Trophoblast cell (in vitro differentiated cells and primary cell): ENCODE data around the gene VSIR.

Source experiments
- DNase-seq, 2 donors: peaks; one replicate each; pipeline ENCODE4 v3.0.0-alpha.2; 2016
- H2AFZ ChIP-seq: 2 replicates; pipeline ENCODE4 v1.6.1; 2013; ENCODE audit warnings: low read length, moderate library complexity, mild to moderate bottlenecking; ENCODE audit not compliant: insufficient read depth, poor library complexity
- H2AK5ac ChIP-seq: 2 replicates; pipeline ENCODE4 v1.6.1; 2013; ENCODE audit warnings: mild to moderate bottlenecking, low read length
- H2BK120ac ChIP-seq: 2 replicates; pipeline ENCODE4 v1.6.1; 2013; ENCODE audit warnings: low read length, mild to moderate bottlenecking, moderate library complexity; ENCODE audit not compliant: insufficient read depth, poor library complexity
- H2BK12ac ChIP-seq: 2 replicates; pipeline ENCODE4 v1.6.1; 2013; ENCODE audit warnings: mild to moderate bottlenecking, low read length, moderate library complexity
- H2BK5ac ChIP-seq: 2 replicates; pipeline ENCODE4 v1.6.1; 2013; ENCODE audit warnings: low read length, low read depth, moderate library complexity, mild to moderate bottlenecking; ENCODE audit not compliant: poor library complexity
- H3K14ac ChIP-seq: 2 replicates; pipeline ENCODE4 v1.6.1; 2013; ENCODE audit warnings: mild to moderate bottlenecking, low read length
- H3K18ac ChIP-seq: 2 replicates; pipeline ENCODE4 v1.6.1; 2013; ENCODE audit warnings: mild to moderate bottlenecking, low read length
- H3K23ac ChIP-seq: 2 replicates; pipeline ENCODE4 v1.6.1; 2013; ENCODE audit warnings: low read length
- H3K27ac ChIP-seq: 2 replicates; pipeline ENCODE4 v1.5.1; 2013; ENCODE audit warnings: low read depth, mild to moderate bottlenecking, inconsistent platforms, low read length, moderate library complexity
- H3K27me3 ChIP-seq: 2 replicates; pipeline ENCODE4 v1.6.1; 2013; ENCODE audit warnings: inconsistent platforms, mild to moderate bottlenecking, low read length, moderate library complexity; ENCODE audit not compliant: insufficient read depth
- H3K36me3 ChIP-seq, 2 experiments: 1 replicate in 1 of 2; 2 replicates in 1 of 2; pipeline ENCODE4 v1.6.1; 2013; ENCODE audit warnings: low read length in 2 of 2, mild to moderate bottlenecking in 2 of 2, moderate library complexity in 1 of 2; ENCODE audit not compliant: insufficient read depth in 2 of 2, control insufficient read depth in 1 of 2
- H3K4ac ChIP-seq: 2 replicates; pipeline ENCODE4 v1.6.1; 2013; ENCODE audit warnings: low read depth, mild to moderate bottlenecking, low read length, moderate library complexity
- H3K4me1 ChIP-seq, 2 experiments: 1 replicate in 1 of 2; 2 replicates in 1 of 2; pipeline ENCODE4 v1.6.1; 2013; ENCODE audit warnings: low read length in 2 of 2, mild to moderate bottlenecking in 2 of 2, moderate library complexity in 1 of 2; ENCODE audit not compliant: insufficient read depth in 2 of 2, control insufficient read depth in 1 of 2
- H3K4me2 ChIP-seq: 2 replicates; pipeline ENCODE4 v1.6.1; 2013; ENCODE audit warnings: inconsistent platforms, mild to moderate bottlenecking, low read length, moderate library complexity
- H3K4me3 ChIP-seq: 2 replicates; pipeline ENCODE4 v1.5.1; 2013; ENCODE audit warnings: mild to moderate bottlenecking, low read depth, low read length, inconsistent platforms
- H3K79me1 ChIP-seq: one replicate; pipeline ENCODE4 v1.6.1; 2013; ENCODE audit warnings: low read length
- H3K79me2 ChIP-seq: 2 replicates; pipeline ENCODE4 v1.6.1; 2013; ENCODE audit warnings: low read length, mild to moderate bottlenecking; ENCODE audit not compliant: control insufficient read depth, insufficient read depth, poor library complexity
- H3K9ac ChIP-seq: 2 replicates; pipeline ENCODE4 v1.6.1; 2013; ENCODE audit warnings: mild to moderate bottlenecking, low read length
- H3K9me3 ChIP-seq: 2 replicates; pipeline ENCODE4 v1.6.1; 2013; ENCODE audit warnings: low read depth, mild to moderate bottlenecking, control low read depth, inconsistent platforms, low read length; ENCODE audit not compliant: insufficient read depth
- H4K12ac ChIP-seq: 2 replicates; pipeline ENCODE4 v1.6.1; 2013; ENCODE audit warnings: low read depth, mild to moderate bottlenecking, low read length, moderate library complexity
- H4K8ac ChIP-seq: 2 replicates; pipeline ENCODE4 v1.6.1; 2013; ENCODE audit warnings: low read depth, mild to moderate bottlenecking, low read length, moderate library complexity
- H4K91ac ChIP-seq: one replicate; pipeline ENCODE4 v1.6.1; 2013; ENCODE audit warnings: low read depth, mild to moderate bottlenecking, low read length, moderate library complexity
- WGBS: extraction: QIAGEN DNeasy Blood & Tissue Kit; methylation state at CpG from one replicate; pipeline ENCODE4 v1.1.7; 2013; ENCODE audit warnings: missing lambda C conversion rate; ENCODE audit not compliant: insufficient read length, insufficient coverage; ENCODE audit errors: extremely low coverage; 5-methylcytosine and 5-hydroxymethylcytosine counted together

Gene VSIR

GRCh38 chr10:71765176-71765904 lies 8.0 kb downstream of the VSIR start:
- Histone ChIP-seq H3K4ac (no peak overlapping the region), H3K23ac (no peak overlapping the region), H3K27ac (no peak overlapping the region), H3K36me3 (no peaks in the 10 kb centered on the region), H4K12ac (no peak overlapping the region), H4K8ac (no peak overlapping the region), H2AFZ (peak overlapping the region; percentile 43), H3K4me3 (no peak overlapping the region), H3K9ac (no peak overlapping the region), H3K18ac (peak overlapping the region; percentile 65), H3K14ac (peak overlapping the region; percentile 78), H2BK12ac (peak overlapping the region; percentile 75), H3K27me3 (no peaks in the 10 kb centered on the region), H2BK5ac (no peak overlapping the region), H3K79me1 (peaks cover 18% of the 10 kb centered on the region), H3K9me3 (peaks cover 3% of the 10 kb centered on the region), H3K4me1 (peaks cover 31 to 32% of the 10 kb centered on the region in 2 experiments), H2AK5ac (peak overlapping the region; percentile 75), H2BK120ac (peak overlapping the region; percentile 80), H4K91ac (peak overlapping the region; percentile 25), H3K79me2 (peaks cover 2% of the 10 kb centered on the region), H3K4me2 (no peak overlapping the region)
- DNase-seq = peak; percentile 87 to 93
- no CpG with 5 or more reads among the region's 8 CpGs for WGBS

DNA sequence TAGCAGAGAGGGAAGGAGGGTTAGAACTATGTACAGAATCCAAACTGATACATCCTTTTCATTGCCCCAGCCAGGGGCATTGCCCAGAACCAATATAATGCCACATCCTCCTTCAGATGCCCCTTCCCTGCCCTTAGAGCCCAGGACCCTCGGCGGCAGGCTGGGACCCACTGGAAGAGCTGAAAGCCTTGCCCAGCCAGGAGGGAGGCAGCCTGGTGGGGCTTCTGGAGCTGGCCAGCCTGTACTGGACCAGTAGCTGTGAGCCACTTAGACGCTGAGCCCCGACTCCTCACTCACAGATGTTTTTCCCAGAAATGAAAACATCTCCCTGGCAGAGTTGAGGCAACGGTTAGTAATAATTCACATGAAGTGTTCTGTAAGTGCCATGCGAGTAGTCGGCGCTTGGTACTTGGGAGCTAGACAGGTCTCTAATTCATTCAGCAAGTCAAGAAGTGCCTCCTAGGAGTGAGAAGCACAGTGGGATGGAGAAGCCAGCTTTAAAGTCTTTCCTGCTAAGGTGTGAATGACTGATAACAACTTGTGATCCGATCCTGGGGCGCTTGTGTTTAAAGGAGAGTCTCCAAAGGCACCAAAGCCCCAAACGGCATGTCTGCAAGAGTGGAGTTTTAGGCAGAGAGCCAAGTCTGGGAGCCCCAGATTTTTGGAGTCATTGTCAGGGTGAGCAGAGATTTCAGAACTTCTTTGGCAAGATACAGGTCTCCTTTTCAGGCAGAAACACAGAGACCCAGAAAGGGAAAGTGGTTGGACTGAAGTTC lies 9.8 kb downstream of the VSIR start:
- Histone ChIP-seq H3K79me1 (peaks cover 18% of the 10 kb centered on the region), H3K18ac (no peak overlapping the region), H3K4ac (no peak overlapping the region), H2BK120ac (no peak overlapping the region), H3K36me3 (no peaks in the 10 kb centered on the region), H3K9me3 (peaks cover 3% of the 10 kb centered on the region), H2BK5ac (no peak overlapping the region), H4K8ac (no peak overlapping the region), H4K91ac (no peak overlapping the region), H3K23ac (no peak overlapping the region), H4K12ac (no peak overlapping the region), H3K14ac (no peak overlapping the region), H3K27me3 (no peaks in the 10 kb centered on the region), H3K4me3 (no peak overlapping the region), H2AFZ (no peak overlapping the region), H3K4me2 (no peak overlapping the region), H3K27ac (no peak overlapping the region), H2BK12ac (no peak overlapping the region), H3K79me2 (peaks cover 2% of the 10 kb centered on the region), H2AK5ac (no peak overlapping the region), H3K9ac (no peak overlapping the region), H3K4me1 (peaks cover 31 to 32% of the 10 kb centered on the region in 2 experiments)
- WGBS = no CpG with 5 or more reads among the region's 11 CpGs
- no peak for DNase-seq

DNA sequence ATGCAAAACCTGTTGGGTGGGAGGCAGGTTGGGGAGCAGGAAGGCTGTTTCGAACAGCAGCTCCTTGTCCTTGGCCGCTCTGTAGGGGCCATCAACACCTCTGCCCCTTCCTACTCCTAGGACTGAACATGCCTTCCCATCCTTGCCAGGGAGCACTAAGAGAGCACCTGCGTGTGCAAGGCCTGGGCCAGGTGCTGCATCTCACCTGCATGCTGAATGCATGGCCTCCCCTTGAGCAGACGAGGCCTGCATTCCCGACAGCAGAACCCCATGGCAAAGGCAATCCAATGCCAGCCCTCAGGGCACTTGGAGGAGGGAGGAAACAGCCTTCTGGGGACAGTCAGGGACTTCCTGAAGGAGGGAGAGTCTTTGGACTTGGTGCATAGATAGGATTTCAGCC lies 11.0 kb downstream of the VSIR start:
- H3K27ac ChIP-seq = no peak overlapping the region
- H3K79me1 ChIP-seq = peaks cover 16% of the 10 kb centered on the region
- peaks cover 22 to 25% of the 10 kb centered on the region in 2 experiments for H3K4me1 ChIP-seq
- H3K36me3 ChIP-seq = no peaks in the 10 kb centered on the region
- no peak overlapping the region for H2AK5ac ChIP-seq
- no peak overlapping the region for H3K4me3 ChIP-seq
- no peak overlapping the region for H2BK5ac ChIP-seq
- H3K9ac ChIP-seq = no peak overlapping the region
- no peak overlapping the region for H3K23ac ChIP-seq
- no peak overlapping the region for H3K4ac ChIP-seq
- H2BK120ac ChIP-seq = no peak overlapping the region
- H2BK12ac ChIP-seq = no peak overlapping the region
- no peak overlapping the region for H4K12ac ChIP-seq
- no peak overlapping the region for H3K14ac ChIP-seq
- no peak overlapping the region for H4K91ac ChIP-seq
- peaks cover 3% of the 10 kb centered on the region for H3K9me3 ChIP-seq
- no peak overlapping the region for H2AFZ ChIP-seq
- H3K18ac ChIP-seq = no peak overlapping the region
- DNase-seq = no peak
- no peaks in the 10 kb centered on the region for H3K27me3 ChIP-seq
- H3K79me2 ChIP-seq = peaks cover 2% of the 10 kb centered on the region
- H3K4me2 ChIP-seq = no peak overlapping the region
- no CpG with 5 or more reads among the region's 5 CpGs for WGBS
- H4K8ac ChIP-seq = no peak overlapping the region

- Histone ChIP-seq H3K27me3 (no peaks in the 10 kb centered on the region), H4K8ac (no peak overlapping the region), H2BK12ac (no peak overlapping the region), H2BK5ac (no peak overlapping the region), H3K27ac (no peak overlapping the region), H2AK5ac (no peak overlapping the region), H3K4ac (no peak overlapping the region), H3K9ac (no peak overlapping the region), H3K36me3 (no peaks in the 10 kb centered on the region), H3K4me3 (no peak overlapping the region), H3K4me1 (peaks cover 17 to 22% of the 10 kb centered on the region in 2 experiments), H3K23ac (no peak overlapping the region), H3K18ac (no peak overlapping the region), H4K12ac (no peak overlapping the region), H2BK120ac (no peak overlapping the region), H4K91ac (no peak overlapping the region), H3K9me3 (peaks cover 3% of the 10 kb centered on the region), H3K79me1 (peaks cover 11% of the 10 kb centered on the region), H3K79me2 (peaks cover 2% of the 10 kb centered on the region), H3K4me2 (no peak overlapping the region), H3K14ac (no peak overlapping the region), H2AFZ (no peak overlapping the region)
- DNase-seq = no peak
- WGBS = no CpG with 5 or more reads among the region's 26 CpGs
Observed at GRCh38 chr10:71761541-71762113, 11.7 kb downstream of the VSIR start.
